ENCODE data around the gene ID1.
"Not testable (repeated sequence)": the region's sequence is repeated elsewhere in the genome, so short reads cannot be mapped to it uniquely, and the experiment has no call there.

The ID1 gene

GRCh38 chr20:31573555-31574321 is 31.4 kb upstream of the ID1 start:
- no peak for DNase-seq (ENCODE audit: low read depth, low spot score)

GRCh38 chr20:31574986-31575385 is 30.1 kb upstream of the ID1 start:
- not testable (repeated sequence) for DNase-seq (ENCODE audit: low read depth, low spot score)

- no peak for DNase-seq (ENCODE audit: low read depth, low spot score)
Observed at GRCh38 chr20:31576751-31577150, 28.3 kb upstream of the ID1 start.

- no peak for DNase-seq (ENCODE audit: low read depth, low spot score)
Observed at GRCh38 chr20:31577194-31577593, 27.9 kb upstream of the ID1 start.

- no peak for DNase-seq (ENCODE audit: low read depth, low spot score)
Observed at GRCh38 chr20:31578448-31579138, 26.5 kb upstream of the ID1 start.

- no peak for DNase-seq (ENCODE audit: low read depth, low spot score)
Observed at GRCh38 chr20:31579245-31579644, 25.8 kb upstream of the ID1 start.

GRCh38 chr20:31579941-31580651 is 25.0 kb upstream of the ID1 start:
- not testable (repeated sequence) for DNase-seq (ENCODE audit: low read depth, low spot score)

- no peak for DNase-seq (ENCODE audit: low read depth, low spot score)
Observed at GRCh38 chr20:31580706-31581105, 24.4 kb upstream of the ID1 start.

GRCh38 chr20:31581391-31581790 is 23.7 kb upstream of the ID1 start:
- DNase-seq (ENCODE audit: low read depth, low spot score): peak; percentile 63

GRCh38 chr20:31587545-31588389 is 17.3 kb upstream of the ID1 start:
- peak; percentile 71 for DNase-seq (ENCODE audit: low read depth, low spot score)

GRCh38 chr20:31590717-31591225 is 14.3 kb upstream of the ID1 start:
- DNase-seq (ENCODE audit: low read depth, low spot score): peak; percentile 56

GRCh38 chr20:31593221-31594001 is 11.7 kb upstream of the ID1 start:
- peak; percentile 58 for DNase-seq (ENCODE audit: low read depth, low spot score)

- DNase-seq (ENCODE audit: low read depth, low spot score): no peak
Observed at GRCh38 chr20:31594002-31594557, 11.0 kb upstream of the ID1 start.

GRCh38 chr20:31594558-31595379 is 10.3 kb upstream of the ID1 start:
- DNase-seq (ENCODE audit: low read depth, low spot score): peak; percentile 82

GRCh38 chr20:31595380-31595653 is 9.8 kb upstream of the ID1 start:
- no peak for DNase-seq (ENCODE audit: low read depth, low spot score)

GRCh38 chr20:31595654-31596411 is 9.3 kb upstream of the ID1 start:
- DNase-seq (ENCODE audit: low read depth, low spot score): peak; percentile 99

- DNase-seq (ENCODE audit: low read depth, low spot score): not testable (repeated sequence)
Observed at GRCh38 chr20:31596412-31596715, 8.7 kb upstream of the ID1 start.

GRCh38 chr20:31596831-31597480 is 8.1 kb upstream of the ID1 start:
- DNase-seq (ENCODE audit: low read depth, low spot score): no peak

GRCh38 chr20:31597481-31597855 is 7.6 kb upstream of the ID1 start:
- no peak for DNase-seq (ENCODE audit: low read depth, low spot score)

Measured in ELF-1 (cell line).